IPS DF 6.9 (cell line): ENCODE results near the gene COL15A1.

Experiments used
- DNase-seq: peaks from one replicate; pipeline ENCODE4 v3.0.0-alpha.2; 2013; ENCODE audit warnings: low read depth, low spot score
- H3K27ac ChIP-seq: one replicate; pipeline ENCODE4 v1.5.1; 2013; ENCODE audit warnings: low read length, control low read depth
- H3K27me3 ChIP-seq: 2 replicates; pipeline ENCODE4 v1.6.1; 2013; ENCODE audit warnings: mild to moderate bottlenecking, low read length; ENCODE audit not compliant: control insufficient read depth, insufficient read depth
- H3K36me3 ChIP-seq: 2 replicates; pipeline ENCODE4 v1.6.1; 2013; ENCODE audit warnings: low read length; ENCODE audit not compliant: control insufficient read depth, insufficient read depth
- H3K4me1 ChIP-seq: 2 replicates; pipeline ENCODE4 v1.6.1; 2013; ENCODE audit warnings: low read length; ENCODE audit not compliant: control insufficient read depth, insufficient read depth
- H3K4me3 ChIP-seq: 2 replicates; pipeline ENCODE4 v1.5.1; 2013; ENCODE audit warnings: mild to moderate bottlenecking, low read length
- H3K9me3 ChIP-seq: 2 replicates; pipeline ENCODE4 v1.6.1; 2013; ENCODE audit warnings: low read length, inconsistent platforms; ENCODE audit not compliant: control insufficient read depth, insufficient read depth
- WGBS: extraction: QIAGEN DNeasy Blood & Tissue Kit; methylation state at CpG from one replicate; pipeline ENCODE4 v1.1.7; 2013; ENCODE audit warnings: mixed read lengths, missing lambda C conversion rate; ENCODE audit not compliant: insufficient read length, insufficient coverage; 5-methylcytosine and 5-hydroxymethylcytosine counted together

The COL15A1 gene

DNA sequence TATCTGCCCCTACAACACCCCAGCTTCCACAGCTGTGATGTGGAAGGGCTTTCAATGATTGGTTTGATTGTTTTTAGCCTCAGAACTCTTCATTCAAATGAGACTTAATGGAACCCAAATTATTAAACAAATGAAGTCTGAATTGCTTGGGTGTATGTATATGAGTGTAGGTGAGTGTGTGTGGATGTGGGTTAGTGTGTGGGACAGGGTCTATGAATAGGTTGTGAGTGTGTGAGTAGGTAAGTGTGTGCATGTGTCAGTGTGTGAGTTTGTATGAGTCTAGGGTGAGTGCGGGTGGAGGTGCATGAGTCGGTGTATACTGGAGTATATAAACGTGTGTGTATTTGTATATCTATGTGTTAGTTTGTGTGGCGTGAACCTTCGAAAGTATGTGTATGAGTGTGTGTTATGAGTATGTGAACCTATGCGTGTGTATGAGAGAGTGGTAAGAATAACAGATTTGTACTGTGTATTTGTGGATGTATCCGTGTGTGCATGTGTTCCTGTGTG is 26.9 kb downstream of the COL15A1 start:
- Histone ChIP-seq H3K9me3 (no peaks in the 10 kb centered on the region), H3K27ac (no peak overlapping the region), H3K4me1 (0 out of 2 replicates have a peak, but pooled peaks cover 4% of the 10 kb centered on the region), H3K4me3 (no peak overlapping the region), H3K27me3 (peaks cover 4% of the 10 kb centered on the region; the same call in 1 of the 2 replicates), H3K36me3 (no peaks in the 10 kb centered on the region)
- 100% methylated on average over 6 of the region's 7 CpGs for WGBS
- DNase-seq = no peak

DNA sequence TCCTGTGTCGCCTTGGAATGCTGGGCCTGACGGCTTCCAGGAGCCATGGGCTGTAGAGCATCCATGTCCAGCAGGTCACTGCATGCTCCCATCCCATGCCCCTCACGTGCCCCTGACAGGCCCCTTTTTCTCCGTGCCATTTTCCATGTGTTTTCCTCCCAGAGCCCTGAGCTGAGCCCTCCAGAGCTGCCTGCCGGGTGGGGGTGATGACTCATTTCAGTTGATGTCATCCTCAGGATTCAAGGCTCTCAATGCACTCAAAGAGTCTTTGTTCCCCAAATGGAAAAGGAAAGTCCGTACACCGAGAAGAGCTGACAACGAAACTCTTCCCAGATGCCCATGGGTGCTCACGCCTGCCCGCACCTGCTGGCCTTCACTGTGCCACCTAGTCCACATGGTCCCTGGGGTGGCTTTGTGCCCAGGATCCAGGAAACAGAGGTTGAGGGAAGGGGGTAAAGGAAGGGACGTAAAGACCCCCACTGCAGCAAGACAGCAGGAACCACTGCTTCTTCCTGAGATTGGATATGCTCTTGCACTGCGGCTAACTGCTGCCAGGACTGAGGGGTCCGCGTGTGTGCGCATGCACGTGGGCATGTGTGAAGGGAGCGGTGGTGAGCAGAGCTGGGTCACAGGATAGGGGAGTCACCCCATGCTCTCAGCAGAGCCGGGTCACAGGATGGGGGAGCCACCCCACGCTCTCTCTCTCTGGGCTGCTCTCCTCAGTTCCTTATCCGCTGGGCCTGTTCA is 27.6 kb downstream of the COL15A1 start:
- H3K4me3 ChIP-seq = no peak overlapping the region
- no peaks in the 10 kb centered on the region for H3K9me3 ChIP-seq
- DNase-seq = no peak
- no peaks in the 10 kb centered on the region for H3K36me3 ChIP-seq
- peaks cover 5% of the 10 kb centered on the region; the same call in 1 of the 2 replicates for H3K27me3 ChIP-seq
- no peak overlapping the region for H3K27ac ChIP-seq
- no CpG with 5 or more reads among the region's 20 CpGs for WGBS
- 0 out of 2 replicates have a peak, but pooled peaks cover 4% of the 10 kb centered on the region for H3K4me1 ChIP-seq

DNA sequence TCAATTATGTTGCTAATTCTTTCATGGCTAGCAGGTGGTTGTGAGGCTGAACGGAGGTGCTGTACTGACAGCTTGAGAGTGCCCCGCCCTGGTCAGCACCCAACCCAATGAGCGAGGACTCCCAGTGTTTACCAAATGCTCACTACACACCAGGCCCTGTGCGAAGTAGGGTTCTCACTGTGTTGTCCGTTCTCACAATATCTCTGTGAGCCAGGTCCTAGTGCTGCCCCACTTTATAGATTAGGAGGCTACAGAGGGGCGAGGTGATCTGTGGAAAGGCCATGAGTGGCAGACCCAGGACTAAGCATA is 28.2 kb downstream of the COL15A1 start:
- Histone ChIP-seq H3K4me1 (0 out of 2 replicates have a peak, but pooled peaks cover 4% of the 10 kb centered on the region), H3K36me3 (no peaks in the 10 kb centered on the region), H3K27ac (no peak overlapping the region), H3K4me3 (no peak overlapping the region), H3K27me3 (peaks cover 5% of the 10 kb centered on the region; the same call in 1 of the 2 replicates), H3K9me3 (no peaks in the 10 kb centered on the region)
- DNase-seq = no peak
- no CpG with 5 or more reads among the region's 6 CpGs for WGBS

DNA sequence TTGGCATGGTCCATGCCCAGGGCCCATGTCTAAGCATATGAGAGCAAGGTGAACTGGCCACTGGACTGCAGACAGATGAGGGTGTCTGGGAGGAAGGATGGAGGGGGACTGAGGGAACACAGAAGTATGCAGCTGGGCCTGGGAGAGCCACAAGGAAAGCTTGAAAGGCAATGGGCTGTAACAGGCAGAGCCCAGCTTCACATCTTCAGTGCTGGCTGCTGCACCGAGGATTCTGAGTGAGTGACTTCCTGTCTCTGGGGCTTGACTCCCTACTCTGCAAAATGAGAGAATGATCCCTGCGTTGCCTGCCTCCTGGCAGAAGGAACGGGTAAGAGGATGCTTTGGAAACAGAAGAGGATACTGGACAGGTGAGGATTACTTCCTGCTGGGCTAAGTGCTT is 29.0 kb downstream of the COL15A1 start:
- H3K9me3 ChIP-seq = no peaks in the 10 kb centered on the region
- H3K4me3 ChIP-seq = no peak overlapping the region
- H3K36me3 ChIP-seq = no peaks in the 10 kb centered on the region
- no CpG with 5 or more reads among the region's 3 CpGs for WGBS
- 0 out of 2 replicates have a peak, but pooled peaks cover 4% of the 10 kb centered on the region for H3K4me1 ChIP-seq
- H3K27ac ChIP-seq = no peak overlapping the region
- H3K27me3 ChIP-seq = peaks cover 5% of the 10 kb centered on the region; the same call in 1 of the 2 replicates
- DNase-seq = no peak

DNA sequence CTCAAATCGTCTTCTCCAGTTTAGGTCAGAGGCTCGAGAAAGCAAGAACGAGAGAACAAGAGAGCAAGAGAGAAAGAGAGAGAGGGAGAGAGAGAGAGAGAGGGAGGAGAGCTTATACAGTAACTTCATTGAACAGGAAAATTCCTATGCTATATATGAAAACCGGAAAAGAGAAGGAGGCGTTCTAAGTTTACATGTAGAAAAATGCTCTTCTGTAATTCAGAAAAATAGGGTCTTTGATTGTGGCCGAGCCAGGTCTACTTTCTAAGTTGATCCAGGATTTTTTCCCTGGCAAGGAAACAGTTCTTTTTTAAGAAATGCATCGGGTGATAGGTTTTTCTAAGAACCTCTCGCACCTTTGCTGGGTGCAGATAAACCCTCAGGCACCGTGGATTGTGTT is 29.5 kb downstream of the COL15A1 start:
- Histone ChIP-seq H3K36me3 (no peaks in the 10 kb centered on the region), H3K4me3 (no peak overlapping the region), H3K27ac (no peak overlapping the region), H3K9me3 (no peaks in the 10 kb centered on the region), H3K4me1 (0 out of 2 replicates have a peak, but pooled peaks cover 4% of the 10 kb centered on the region), H3K27me3 (peaks cover 5% of the 10 kb centered on the region; the same call in 1 of the 2 replicates)
- no peak for DNase-seq
- WGBS = no CpG with 5 or more reads among the region's 9 CpGs

DNA sequence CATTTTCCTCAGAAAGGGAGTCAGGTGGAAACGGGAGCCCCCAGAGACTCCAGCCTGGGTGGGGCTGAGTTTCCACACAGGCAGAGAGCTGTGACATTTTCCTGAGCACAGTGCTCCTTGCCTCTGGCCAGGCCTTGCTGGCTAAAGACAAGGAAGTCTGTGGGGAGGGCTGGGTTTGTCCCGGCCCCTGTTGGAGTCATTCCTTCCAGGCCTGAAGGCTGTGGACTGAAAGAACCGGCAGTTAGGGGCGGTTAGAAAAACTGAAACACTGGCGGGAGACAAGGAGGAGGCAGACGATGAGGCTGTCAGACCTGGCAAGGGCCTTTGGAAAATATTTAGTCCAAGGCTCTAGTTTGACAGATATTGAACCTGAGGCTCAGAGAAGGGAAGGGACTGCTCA is 29.9 kb downstream of the COL15A1 start:
- Histone ChIP-seq H3K27me3 (peaks cover 5% of the 10 kb centered on the region; the same call in 1 of the 2 replicates), H3K4me3 (no peak overlapping the region), H3K27ac (no peak overlapping the region), H3K36me3 (no peaks in the 10 kb centered on the region), H3K9me3 (no peaks in the 10 kb centered on the region), H3K4me1 (0 out of 2 replicates have a peak, but pooled peaks cover 4% of the 10 kb centered on the region)
- WGBS = no CpG with 5 or more reads among the region's 6 CpGs
- no peak for DNase-seq

DNA sequence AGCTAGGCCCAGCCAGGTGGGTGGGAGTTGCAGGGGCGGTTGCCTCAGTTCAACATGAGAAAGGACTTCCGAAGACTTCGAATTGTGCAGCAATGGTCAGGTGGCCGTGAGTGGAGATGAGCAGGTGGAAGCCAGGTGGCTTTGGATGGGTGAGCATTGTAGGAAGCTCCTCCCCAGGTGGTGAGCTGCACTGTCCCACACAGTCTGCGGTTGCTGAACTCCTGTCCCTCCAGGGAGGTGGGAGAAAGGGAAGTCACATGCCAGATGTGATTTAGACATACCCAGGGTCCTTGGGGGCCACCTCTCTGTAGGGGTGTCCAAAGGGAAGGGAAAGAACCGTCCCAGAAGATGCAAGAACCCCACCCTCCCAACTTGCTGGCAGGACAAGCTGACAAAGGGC is 30.4 kb downstream of the COL15A1 start:
- Histone ChIP-seq H3K27ac (no peak overlapping the region), H3K9me3 (no peaks in the 10 kb centered on the region), H3K27me3 (peaks cover 5% of the 10 kb centered on the region; the same call in 1 of the 2 replicates), H3K4me1 (0 out of 2 replicates have a peak, but pooled peaks cover 4% of the 10 kb centered on the region), H3K36me3 (no peaks in the 10 kb centered on the region), H3K4me3 (no peak overlapping the region)
- no peak for DNase-seq
- no CpG with 5 or more reads among the region's 6 CpGs for WGBS

DNA sequence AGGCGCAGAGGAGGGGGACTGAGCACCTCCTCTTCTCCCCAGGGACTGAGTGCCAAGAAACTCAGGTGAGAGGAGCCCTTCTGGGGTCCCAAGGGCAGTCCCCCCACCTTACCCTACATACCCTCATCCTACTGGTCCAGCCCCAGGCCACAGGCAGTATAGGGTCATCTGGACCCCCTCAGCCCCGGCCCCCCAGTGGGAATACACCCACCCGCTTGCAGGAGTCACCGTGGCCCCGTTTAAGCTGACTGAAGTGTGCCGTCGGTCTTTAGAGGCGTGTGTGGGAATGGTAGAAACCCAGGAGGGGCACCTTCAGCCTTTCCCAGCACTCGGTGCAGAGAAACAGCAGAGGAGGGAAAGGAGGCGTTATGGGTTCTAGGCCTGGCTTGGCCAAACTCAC is 30.8 kb downstream of the COL15A1 start:
- no peaks in the 10 kb centered on the region for H3K9me3 ChIP-seq
- 0 out of 2 replicates have a peak, but pooled peaks cover 4% of the 10 kb centered on the region for H3K4me1 ChIP-seq
- no peak for DNase-seq
- H3K27me3 ChIP-seq = peaks cover 5% of the 10 kb centered on the region; the same call in 1 of the 2 replicates
- H3K36me3 ChIP-seq = no peaks in the 10 kb centered on the region
- no CpG with 5 or more reads among the region's 10 CpGs for WGBS
- no peak overlapping the region for H3K27ac ChIP-seq
- H3K4me3 ChIP-seq = no peak overlapping the region

DNA sequence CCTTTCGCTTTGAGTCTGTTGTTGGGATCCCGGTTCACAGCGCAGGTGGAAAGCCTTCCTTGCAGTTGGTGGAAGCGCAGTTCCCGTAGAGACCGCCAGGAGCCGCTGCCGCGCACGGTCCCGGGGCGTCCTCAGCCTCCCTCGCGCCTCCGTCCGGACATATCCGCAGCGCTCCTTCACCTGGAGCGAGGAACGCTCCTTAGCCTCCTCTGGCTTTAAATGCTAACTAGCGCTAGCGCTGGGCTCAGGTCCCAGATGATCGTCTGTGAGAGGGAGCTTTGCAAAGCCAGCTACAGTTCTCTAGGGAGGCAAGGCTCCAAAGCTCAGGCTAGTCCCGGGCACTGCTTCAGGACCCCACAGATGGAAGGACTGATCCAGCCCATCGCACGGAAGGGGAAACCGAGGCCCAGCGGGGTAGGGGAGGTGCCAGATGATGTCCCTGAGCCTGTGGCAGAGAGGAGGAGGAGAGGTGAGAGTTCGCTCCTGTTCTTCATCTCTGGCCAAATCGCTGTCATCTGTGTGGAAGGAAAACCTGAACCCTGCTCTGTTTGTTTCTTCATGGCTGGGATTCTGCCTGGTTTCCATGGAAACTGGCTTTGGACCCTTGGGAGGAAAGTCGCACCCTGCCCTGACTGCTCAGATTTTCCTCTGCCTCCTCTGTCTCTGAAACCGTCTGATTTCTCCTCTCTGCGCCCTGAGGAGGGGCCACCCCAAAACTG is 31.4 kb downstream of the COL15A1 start:
- peaks cover 5% of the 10 kb centered on the region; the same call in 1 of the 2 replicates for H3K27me3 ChIP-seq
- no CpG with 5 or more reads among the region's 33 CpGs for WGBS
- peaks cover 4% of the 10 kb centered on the region; the same call in 1 of the 2 replicates for H3K4me1 ChIP-seq
- no peak overlapping the region for H3K4me3 ChIP-seq
- no peaks in the 10 kb centered on the region for H3K9me3 ChIP-seq
- no peak overlapping the region for H3K27ac ChIP-seq
- no peaks in the 10 kb centered on the region for H3K36me3 ChIP-seq
- DNase-seq = peak; percentile 70

DNA sequence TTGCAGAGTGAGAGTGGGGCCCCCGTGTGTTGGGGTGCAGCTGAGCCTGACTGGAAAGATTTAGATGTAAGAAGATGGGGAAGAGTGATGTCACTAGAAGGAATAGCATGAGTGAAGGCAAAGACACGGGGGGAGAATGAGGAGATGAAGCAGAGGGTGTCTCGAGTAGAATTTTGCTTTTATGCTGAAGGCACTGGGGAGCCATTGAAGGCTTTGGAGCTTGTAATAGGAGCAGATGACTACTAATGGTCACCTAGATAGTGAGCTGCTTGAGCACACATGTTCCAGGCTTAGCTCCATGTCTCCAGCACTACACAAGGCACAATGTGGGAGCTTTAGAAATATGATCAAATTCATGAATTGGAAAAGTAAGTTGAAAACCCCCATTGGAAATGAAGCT is 32.1 kb downstream of the COL15A1 start:
- H3K4me3 ChIP-seq = no peak overlapping the region
- peaks cover 4% of the 10 kb centered on the region; the same call in 1 of the 2 replicates for H3K4me1 ChIP-seq
- no peak overlapping the region for H3K27ac ChIP-seq
- peaks cover 5% of the 10 kb centered on the region; the same call in 1 of the 2 replicates for H3K27me3 ChIP-seq
- 100% methylated on average over 1 of the region's 3 CpGs for WGBS
- H3K9me3 ChIP-seq = no peaks in the 10 kb centered on the region
- DNase-seq = no peak
- H3K36me3 ChIP-seq = no peaks in the 10 kb centered on the region
